IPS-20b (cell line): ENCODE data around the gene EGFR.

Experiments used
- H3K27ac ChIP-seq: one replicate; pipeline ENCODE4 v1.5.1; 2013; ENCODE audit warnings: low read length
- H3K27me3 ChIP-seq: 2 replicates; pipeline ENCODE4 v1.6.1; 2013; ENCODE audit warnings: mild to moderate bottlenecking, low read length, inconsistent platforms; ENCODE audit not compliant: insufficient read depth
- H3K36me3 ChIP-seq: 2 replicates; pipeline ENCODE4 v1.6.1; 2013; ENCODE audit warnings: low read depth, mild to moderate bottlenecking, inconsistent platforms, low read length, moderate library complexity; ENCODE audit not compliant: insufficient read depth
- H3K4me1 ChIP-seq: 2 replicates; pipeline ENCODE4 v1.6.1; 2013; ENCODE audit warnings: mild to moderate bottlenecking, control low read depth, inconsistent platforms, low read length, moderate library complexity; ENCODE audit not compliant: insufficient read depth
- H3K4me3 ChIP-seq: 2 replicates; pipeline ENCODE4 v1.5.1; 2013; ENCODE audit warnings: mild to moderate bottlenecking, low read length, inconsistent platforms
- H3K9ac ChIP-seq: 2 replicates; pipeline ENCODE4 v1.6.1; 2013; ENCODE audit warnings: low read depth, mild to moderate bottlenecking, inconsistent platforms, low read length, moderate library complexity
- H3K9me3 ChIP-seq: 2 replicates; pipeline ENCODE4 v1.6.1; 2013; ENCODE audit warnings: mild to moderate bottlenecking, low read depth, low read length, inconsistent platforms; ENCODE audit not compliant: insufficient read depth

EGFR gene

GRCh38 chr7:55260676-55261385 is 242.0 kb downstream of the EGFR start:
- Histone ChIP-seq H3K9ac (no peak overlapping the region), H3K4me3 (no peak overlapping the region), H3K27me3 (peaks cover 15% of the 10 kb centered on the region), H3K36me3 (no peaks in the 10 kb centered on the region), H3K27ac (no peak overlapping the region), H3K4me1 (no peaks in the 10 kb centered on the region), H3K9me3 (no peaks in the 10 kb centered on the region)
